Measurements from ENCODE around the gene SNX3.

- TF ChIP-seq, protein P1, sequence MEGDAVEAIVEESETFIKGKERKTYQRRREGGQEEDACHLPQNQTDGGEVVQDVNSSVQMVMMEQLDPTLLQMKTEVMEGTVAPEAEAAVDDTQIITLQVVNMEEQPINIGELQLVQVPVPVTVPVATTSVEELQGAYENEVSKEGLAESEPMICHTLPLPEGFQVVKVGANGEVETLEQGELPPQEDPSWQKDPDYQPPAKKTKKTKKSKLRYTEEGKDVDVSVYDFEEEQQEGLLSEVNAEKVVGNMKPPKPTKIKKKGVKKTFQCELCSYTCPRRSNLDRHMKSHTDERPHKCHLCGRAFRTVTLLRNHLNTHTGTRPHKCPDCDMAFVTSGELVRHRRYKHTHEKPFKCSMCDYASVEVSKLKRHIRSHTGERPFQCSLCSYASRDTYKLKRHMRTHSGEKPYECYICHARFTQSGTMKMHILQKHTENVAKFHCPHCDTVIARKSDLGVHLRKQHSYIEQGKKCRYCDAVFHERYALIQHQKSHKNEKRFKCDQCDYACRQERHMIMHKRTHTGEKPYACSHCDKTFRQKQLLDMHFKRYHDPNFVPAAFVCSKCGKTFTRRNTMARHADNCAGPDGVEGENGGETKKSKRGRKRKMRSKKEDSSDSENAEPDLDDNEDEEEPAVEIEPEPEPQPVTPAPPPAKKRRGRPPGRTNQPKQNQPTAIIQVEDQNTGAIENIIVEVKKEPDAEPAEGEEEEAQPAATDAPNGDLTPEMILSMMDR (IDR thresholded peaks at IDR 0.05) = no peak
- TF ChIP-seq EZH2 (IDR thresholded peaks at IDR 0.05; ENCODE audit: borderline replicate concordance, insufficient read depth, low read depth, low read length, poor library complexity, severe bottlenecking) = no peak
These were observed 66.3 kb downstream of the SNX3 start for GRCh38 chr6:108194503-108194902.

All from B cell (primary cell).